ENCODE results near the gene ATP8B4. TPM values are rescaled to one million over a fixed set of nuclear protein-coding genes. Genes with fewer than 3 reads are reported as not detected.

The ATP8B4 gene
- total RNA-seq, 1 donor from 2014 or later = 9.8 TPM

- peak overlapping the region; percentile 47 for H3K27ac ChIP-seq
- DNase-seq (ENCODE audit: extremely low spot score in 2 of 2) = no peak
- H3K4me3 ChIP-seq = no peak overlapping the region
- H3K36me3 ChIP-seq = no peaks in the 10 kb centered on the region
- intact Hi-C loops (cut with DNase I) = no loop called here
- TF ChIP-seq POLR2AphosphoS5 (IDR thresholded peaks at IDR 0.05; ENCODE audit: insufficient read depth in 1 of 2, low read depth in 1 of 2) (no peak), CTCF (IDR thresholded peaks at IDR 0.05) (no peak), POLR2A (IDR thresholded peaks at IDR 0.05) (no peak)
- no peaks in the 10 kb centered on the region for H3K9me3 ChIP-seq
- no peaks in the 10 kb centered on the region for H3K27me3 ChIP-seq
- H3K4me1 ChIP-seq = peaks cover 24% of the 10 kb centered on the region
These were observed 223.4 kb downstream of the ATP8B4 start for GRCh38 chr15:49895347-49896223.

- no peaks in the 10 kb centered on the region for H3K9me3 ChIP-seq
- H3K4me3 ChIP-seq = no peak overlapping the region
- H3K36me3 ChIP-seq = no peaks in the 10 kb centered on the region
- peaks cover 10% of the 10 kb centered on the region for H3K4me1 ChIP-seq
- DNase-seq (ENCODE audit: extremely low spot score in 2 of 2) = no peak
- no peaks in the 10 kb centered on the region for H3K27me3 ChIP-seq
- TF ChIP-seq POLR2A (IDR thresholded peaks at IDR 0.05) = no peak
- no peak overlapping the region for H3K27ac ChIP-seq
- intact Hi-C loops (cut with DNase I) = no loop called here
These were observed 228.3 kb downstream of the ATP8B4 start for GRCh38 chr15:49890689-49891088.

GRCh38 chr15:49889536-49889935 is 229.5 kb downstream of the ATP8B4 start:
- TF ChIP-seq CTCF (IDR thresholded peaks at IDR 0.05) (no peak), POLR2A (IDR thresholded peaks at IDR 0.05) (no peak), POLR2AphosphoS5 (IDR thresholded peaks at IDR 0.05; ENCODE audit: insufficient read depth in 1 of 2, low read depth in 1 of 2) (no peak)
- Histone ChIP-seq H3K36me3 (no peaks in the 10 kb centered on the region), H3K4me3 (no peak overlapping the region), H3K27me3 (no peaks in the 10 kb centered on the region), H3K27ac (peak overlapping the region; percentile 80), H3K9me3 (no peaks in the 10 kb centered on the region), H3K4me1 (peaks cover 10% of the 10 kb centered on the region)
- no peak for DNase-seq (ENCODE audit: extremely low spot score in 2 of 2)
- intact Hi-C loops (cut with DNase I) = no loop called here

- DNase-seq (ENCODE audit: extremely low spot score in 2 of 2) = no peak
- H3K4me1 ChIP-seq = peaks cover 10% of the 10 kb centered on the region
- H3K9me3 ChIP-seq = no peaks in the 10 kb centered on the region
- no peaks in the 10 kb centered on the region for H3K36me3 ChIP-seq
- no peaks in the 10 kb centered on the region for H3K27me3 ChIP-seq
- peak overlapping the region; percentile 80 for H3K27ac ChIP-seq
- TF ChIP-seq CTCF (IDR thresholded peaks at IDR 0.05) = no peak
- TF ChIP-seq POLR2A (IDR thresholded peaks at IDR 0.05) = no peak
- no peak for TF ChIP-seq POLR2AphosphoS5 (IDR thresholded peaks at IDR 0.05; ENCODE audit: insufficient read depth in 1 of 2, low read depth in 1 of 2)
- intact Hi-C loops (cut with DNase I) = no loop called here
- no peak overlapping the region for H3K4me3 ChIP-seq
These were observed 230.3 kb downstream of the ATP8B4 start for GRCh38 chr15:49888734-49889133.

- peak overlapping the region; percentile 80 for H3K27ac ChIP-seq
These were observed 230.7 kb downstream of the ATP8B4 start for GRCh38 chr15:49888323-49888693.

More at GRCh38 chr15:49888323-49888693, 230.7 kb downstream of the ATP8B4 start:
- H3K36me3 ChIP-seq = no peaks in the 10 kb centered on the region
- intact Hi-C loops (cut with DNase I) = no loop called here
- no peak overlapping the region for H3K4me3 ChIP-seq
- peaks cover 10% of the 10 kb centered on the region for H3K4me1 ChIP-seq
- TF ChIP-seq POLR2AphosphoS5 (IDR thresholded peaks at IDR 0.05; ENCODE audit: insufficient read depth in 1 of 2, low read depth in 1 of 2) (no peak), CTCF (IDR thresholded peaks at IDR 0.05) (no peak), POLR2A (IDR thresholded peaks at IDR 0.05) (no peak)
- no peaks in the 10 kb centered on the region for H3K27me3 ChIP-seq
- DNase-seq (ENCODE audit: extremely low spot score in 2 of 2) = no peak
- no peaks in the 10 kb centered on the region for H3K9me3 ChIP-seq
